NCI-H1694 treated with DMSO at 0.1 percent for 48 hours (cell line): ENCODE measurements around the gene ALKBH6.
"Not testable (repeated sequence)": the region's sequence is repeated elsewhere in the genome, so short reads cannot be mapped to it uniquely, and the experiment has no call there.

Experiments
- DNase-seq: peaks from one replicate; lab custom pipeline; 2025; lab: John Stamatoyannopoulos, UW

ALKBH6 gene

GRCh38 chr19:35992907-35993765 is 20.9 kb downstream of the ALKBH6 start:
- DNase-seq = no peak

DNA sequence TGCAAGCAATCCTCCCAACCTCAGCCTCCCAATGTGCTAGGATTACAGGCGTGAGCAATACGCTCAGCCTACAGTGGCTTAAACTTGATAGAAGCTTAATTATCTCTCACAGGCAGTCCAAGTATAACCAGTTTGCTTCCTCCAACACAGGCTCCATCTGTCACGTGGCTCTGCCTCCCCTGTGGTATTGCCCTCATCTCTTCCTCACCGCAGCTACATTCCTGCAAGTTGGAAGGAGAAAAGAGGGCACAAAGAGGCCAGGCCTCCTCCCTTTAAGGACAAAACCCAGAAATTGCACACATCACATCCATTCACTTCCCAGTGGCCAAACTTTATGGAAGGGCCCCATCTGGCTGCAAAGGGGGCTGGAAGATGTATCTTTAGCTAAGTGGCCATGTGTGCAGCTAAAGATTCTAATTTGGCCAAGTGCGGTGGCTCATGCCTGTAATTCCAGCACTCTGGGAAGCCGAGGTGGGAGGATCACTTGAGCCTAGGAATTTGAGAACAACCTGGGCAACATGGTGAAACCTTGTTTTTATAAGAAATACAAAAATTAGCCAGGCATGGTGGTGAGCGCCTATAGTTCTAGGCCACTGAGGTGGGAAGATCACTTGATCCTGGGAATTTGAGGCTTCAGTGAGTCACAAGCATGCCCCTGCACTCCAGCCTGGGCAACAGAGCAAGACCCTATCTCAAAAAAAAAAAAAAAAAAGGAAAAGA is 22.1 kb downstream of the ALKBH6 start:
- no peak for DNase-seq

DNA sequence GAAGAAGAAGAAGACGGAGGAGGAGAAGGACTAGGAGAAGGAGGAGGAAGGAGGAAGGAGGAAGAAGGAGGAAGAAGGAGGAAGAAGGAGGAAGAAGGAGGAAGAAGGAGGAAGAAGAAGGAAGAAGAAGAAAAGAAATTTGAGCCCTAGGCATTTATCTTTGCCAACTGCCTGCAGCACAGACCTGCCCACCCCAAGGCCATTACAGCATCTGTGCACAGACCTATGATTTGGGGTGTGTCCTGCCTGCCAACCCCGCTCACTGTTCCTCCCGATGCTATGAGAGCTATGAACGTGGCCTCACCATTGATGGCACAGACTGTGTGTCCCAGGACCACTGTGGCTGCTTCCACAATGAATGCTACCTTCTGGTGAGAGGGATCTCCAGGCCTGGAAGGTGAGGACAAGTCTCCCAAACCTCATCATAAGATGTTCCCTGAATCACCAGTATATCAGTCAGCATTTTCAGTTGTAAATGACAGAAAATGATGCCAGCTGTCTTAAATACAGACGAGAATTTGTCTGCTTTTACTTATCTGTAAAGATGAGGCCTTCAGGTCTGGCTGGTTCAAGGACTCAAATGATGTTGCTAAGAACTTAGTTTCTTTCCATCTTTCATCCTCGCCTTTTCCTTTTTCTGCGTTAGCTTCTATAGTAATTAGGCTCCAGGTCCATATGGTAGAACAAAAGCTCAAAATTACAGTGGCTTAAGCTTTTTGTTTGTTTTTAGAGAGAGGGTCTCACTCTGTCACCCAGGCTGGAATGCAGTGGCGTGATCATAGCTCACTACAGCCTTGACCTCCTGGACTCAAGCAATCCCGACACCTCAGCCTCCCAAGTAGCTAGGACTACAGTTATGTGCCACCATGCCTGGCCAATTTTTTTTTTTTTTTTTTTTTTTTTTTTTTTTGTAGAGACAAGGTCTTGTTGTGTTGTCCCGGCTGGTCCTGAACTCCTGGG is 23.0 kb downstream of the ALKBH6 start:
- DNase-seq = no peak

DNA sequence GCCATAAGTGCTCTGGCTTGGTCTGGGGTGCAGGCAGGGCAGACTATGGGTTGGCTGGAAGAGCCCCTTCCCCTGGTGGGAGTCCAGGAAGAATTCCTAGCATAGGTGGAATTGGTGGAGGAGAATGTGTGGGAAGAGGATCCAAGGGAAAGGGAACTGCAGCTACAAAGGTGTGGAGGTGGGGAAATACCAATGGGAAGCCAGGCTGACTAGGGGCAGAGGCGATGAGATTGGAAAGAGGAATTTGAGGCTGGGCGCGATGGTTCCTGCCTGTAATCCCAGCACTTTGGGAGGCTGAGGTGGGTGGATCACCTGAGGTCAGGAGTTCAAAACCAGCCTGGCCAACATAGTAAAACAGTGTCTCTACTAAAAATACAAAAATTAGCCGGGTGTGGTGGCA is 23.9 kb downstream of the ALKBH6 start:
- DNase-seq = no peak

- no peak for DNase-seq
Measured at GRCh38 chr19:35988824-35989223, 25.2 kb downstream of the ALKBH6 start.

- no peak for DNase-seq
Measured at GRCh38 chr19:35987571-35987896, 26.5 kb downstream of the ALKBH6 start.

- DNase-seq = peak; percentile 67
Measured at GRCh38 chr19:35986664-35987570, 27.1 kb downstream of the ALKBH6 start.

DNA sequence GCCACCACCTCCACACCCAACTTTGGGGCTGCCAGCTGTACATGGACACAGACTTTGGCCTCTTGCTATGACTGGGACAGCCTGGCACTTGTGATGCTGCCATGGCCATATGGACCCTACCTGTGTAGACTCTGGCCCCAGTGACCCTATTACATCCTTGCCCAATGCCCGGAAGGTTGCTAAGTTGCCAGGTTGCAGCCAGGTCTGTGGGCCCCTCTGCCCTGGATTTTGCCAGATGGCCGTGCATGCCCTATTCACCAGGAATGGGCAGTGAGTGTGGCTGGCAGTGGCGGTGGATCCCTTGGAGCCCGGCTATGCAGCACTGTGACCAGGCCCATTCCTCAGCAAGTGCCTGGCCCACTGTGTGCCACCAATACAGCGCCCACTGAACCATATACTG is 27.9 kb downstream of the ALKBH6 start:
- DNase-seq = no peak

GRCh38 chr19:35983177-35983576 is 30.8 kb downstream of the ALKBH6 start:
- DNase-seq = no peak

GRCh38 chr19:35980997-35981396 is 33.0 kb downstream of the ALKBH6 start:
- DNase-seq = not testable (repeated sequence)

- DNase-seq = no peak
Measured at GRCh38 chr19:35978832-35979365, 35.1 kb downstream of the ALKBH6 start.

DNA sequence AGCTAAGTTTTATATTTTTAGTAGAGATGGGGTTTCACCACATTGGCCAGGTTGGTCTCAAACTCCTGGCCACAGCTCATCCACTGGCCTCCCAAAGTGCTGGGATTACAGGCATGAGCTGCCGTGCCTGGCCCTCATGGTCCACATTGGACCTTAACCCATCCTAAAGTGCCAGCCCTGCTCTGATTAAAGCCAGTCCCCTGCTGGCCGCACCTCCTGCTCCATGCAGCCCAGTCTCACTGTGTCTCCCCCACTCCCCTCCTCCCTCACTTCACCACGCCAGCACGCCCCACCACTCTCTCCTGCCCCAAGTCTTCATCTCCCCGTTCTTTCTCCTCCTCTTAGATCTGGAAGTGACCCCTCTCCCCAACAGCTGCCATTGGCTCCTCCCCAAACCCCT is 35.7 kb downstream of the ALKBH6 start:
- no peak for DNase-seq

GRCh38 chr19:35977446-35978222 is 36.4 kb downstream of the ALKBH6 start:
- DNase-seq = peak; percentile 96

DNA sequence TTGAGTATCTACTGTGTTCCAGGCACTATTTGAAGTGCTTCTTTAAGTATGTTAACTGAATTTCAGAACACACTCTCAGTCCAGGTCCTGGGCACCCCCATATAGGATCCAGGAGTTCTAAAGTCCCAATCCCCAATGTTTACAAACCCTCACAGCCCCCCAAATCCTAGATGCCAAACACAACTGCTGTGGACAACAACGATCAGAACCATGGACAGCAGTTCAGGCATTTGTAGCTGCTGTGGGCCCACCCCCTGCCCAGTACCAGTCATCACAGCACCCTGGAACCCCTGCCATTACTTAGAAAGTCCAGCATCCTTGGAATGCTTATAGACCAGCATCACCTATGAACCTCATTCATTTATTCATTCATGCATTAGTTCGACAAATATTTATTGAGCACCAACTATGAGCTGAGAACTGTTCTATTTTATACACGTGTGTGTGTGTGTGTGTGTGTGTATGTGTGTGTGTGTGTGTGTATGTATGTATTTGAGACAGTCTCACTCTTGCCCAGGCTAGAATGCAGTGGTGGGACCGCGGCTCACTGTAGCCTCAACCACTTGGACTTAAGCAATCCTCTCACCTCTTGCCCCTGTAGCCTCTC is 38.3 kb downstream of the ALKBH6 start:
- no peak for DNase-seq

- DNase-seq = peak; percentile 14
Measured at GRCh38 chr19:35973487-35973886, 40.5 kb downstream of the ALKBH6 start.

DNA sequence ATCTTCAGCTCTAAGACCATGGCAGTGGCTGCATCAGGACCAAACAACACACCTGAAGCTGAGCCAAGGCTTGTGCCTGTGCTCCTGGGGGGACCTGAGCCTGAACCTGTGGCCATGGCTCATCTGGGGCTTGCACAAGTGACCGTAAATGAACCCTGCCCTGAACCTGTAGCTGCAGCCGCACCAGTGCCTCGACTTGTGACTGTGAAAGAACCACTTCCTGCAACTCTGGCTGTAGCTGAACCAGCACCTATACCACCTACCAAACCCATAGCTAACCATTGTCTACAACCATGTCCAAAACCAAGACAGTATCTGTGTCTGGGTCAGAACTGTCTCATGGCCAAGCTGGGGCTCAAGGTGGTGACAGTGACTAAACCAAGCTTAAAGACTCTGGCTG is 47.2 kb downstream of the ALKBH6 start:
- DNase-seq = no peak

DNA sequence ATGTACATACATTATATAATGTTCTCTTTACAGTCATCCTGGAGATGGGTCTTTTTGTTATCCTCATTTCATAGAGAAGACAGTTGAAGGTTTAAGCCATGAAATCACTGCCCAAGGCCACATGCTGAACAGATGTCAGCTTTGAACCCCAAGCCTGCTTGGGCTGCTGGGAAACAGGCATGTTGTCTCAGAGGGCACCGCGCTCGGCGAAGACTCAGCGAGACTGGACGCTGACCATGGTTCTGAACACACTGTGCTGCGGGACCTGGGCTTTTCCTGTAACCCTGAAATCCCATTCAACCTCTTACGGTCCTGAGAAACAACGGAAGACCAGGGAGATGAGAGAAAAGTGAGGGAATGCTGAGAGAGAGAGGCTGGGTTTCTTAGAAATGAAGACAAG is 50.5 kb downstream of the ALKBH6 start:
- DNase-seq = no peak

DNA sequence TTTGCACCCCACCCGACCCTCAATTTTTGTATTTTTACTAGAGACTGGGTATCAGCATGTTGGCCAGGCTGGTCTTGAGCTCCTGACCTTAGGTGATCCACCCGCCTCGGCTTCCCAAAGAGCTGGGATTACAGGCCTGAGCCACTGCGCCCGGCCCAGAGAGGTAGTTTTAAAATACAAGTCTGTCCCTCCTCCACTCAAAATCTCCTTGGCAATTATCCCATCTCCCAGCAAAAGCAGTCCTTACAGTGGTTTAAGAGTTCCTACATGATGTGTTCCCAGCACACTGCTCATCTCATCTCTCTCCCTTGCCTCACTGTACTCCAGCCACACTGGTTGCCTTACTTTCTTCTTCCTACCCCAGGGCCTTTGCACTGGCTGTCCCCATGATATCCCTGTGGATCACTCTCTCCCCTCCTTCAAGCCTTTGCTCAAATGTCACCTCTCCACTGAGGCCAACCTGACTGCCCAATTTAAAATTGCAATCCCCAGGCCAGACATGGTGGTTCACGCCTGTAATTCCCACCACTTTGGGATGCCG is 53.5 kb downstream of the ALKBH6 start:
- no peak for DNase-seq

- no peak for DNase-seq
Measured at GRCh38 chr19:35959968-35960320, 54.1 kb downstream of the ALKBH6 start.
